ENCODE data around the gene TIMP4.

TIMP4 gene

GRCh38 chr3:12115104-12115503, 43.6 kb downstream of the TIMP4 start:
- no peaks in the 10 kb centered on the region for H3K36me3 ChIP-seq
- no peak overlapping the region for H3K4me3 ChIP-seq
- no peak for TF ChIP-seq Cebpa-rat (IDR thresholded peaks at IDR 0.05)
- H3K4me2 ChIP-seq: no peak overlapping the region
- H3K4me1 ChIP-seq: peaks cover 15% of the 10 kb centered on the region
- no peaks in the 10 kb centered on the region for H3K27me3 ChIP-seq
- peaks cover 18% of the 10 kb centered on the region for H3K9me3 ChIP-seq
- no peak overlapping the region for H3K27ac ChIP-seq
- no peak overlapping the region for H3K9ac ChIP-seq
- no peaks in the 10 kb centered on the region for H4K20me1 ChIP-seq

- Histone ChIP-seq H3K4me3 (no peak overlapping the region), H3K9me3 (peaks cover 24% of the 10 kb centered on the region), H3K27ac (no peak overlapping the region), H3K4me2 (no peak overlapping the region), H3K27me3 (no peaks in the 10 kb centered on the region), H4K20me1 (no peaks in the 10 kb centered on the region), H3K4me1 (peaks cover 6% of the 10 kb centered on the region), H3K36me3 (no peaks in the 10 kb centered on the region), H3K9ac (no peak overlapping the region)
- TF ChIP-seq Cebpa-rat (IDR thresholded peaks at IDR 0.05): no peak
Measured at GRCh38 chr3:12114251-12114650, 44.5 kb downstream of the TIMP4 start.

- no peaks in the 10 kb centered on the region for H4K20me1 ChIP-seq
- H3K27ac ChIP-seq: no peak overlapping the region
- no peak overlapping the region for H3K9ac ChIP-seq
- H3K4me3 ChIP-seq: no peak overlapping the region
- peaks cover 24% of the 10 kb centered on the region for H3K9me3 ChIP-seq
- no peak overlapping the region for H3K4me2 ChIP-seq
- H3K36me3 ChIP-seq: no peaks in the 10 kb centered on the region
- no peak for TF ChIP-seq Cebpa-rat (IDR thresholded peaks at IDR 0.05)
- H3K4me1 ChIP-seq: no peaks in the 10 kb centered on the region
- no peaks in the 10 kb centered on the region for H3K27me3 ChIP-seq
Measured at GRCh38 chr3:12107071-12107713, 51.5 kb downstream of the TIMP4 start.
